IPS-18c (cell line): ENCODE measurements around the gene RNF166.

ENCODE experiments used
- H3K4me3 ChIP-seq: 2 replicates; pipeline ENCODE4 v1.7.0; 2013; ENCODE audit warnings: low read depth, mild to moderate bottlenecking, low read length, moderate library complexity; ENCODE audit not compliant: insufficient read depth
- H3K9me3 ChIP-seq: one replicate; pipeline ENCODE4 v1.6.1; 2013; ENCODE audit warnings: mild to moderate bottlenecking, low read length, moderate library complexity; ENCODE audit not compliant: control insufficient read depth, insufficient read depth

RNF166 gene

GRCh38 chr16:88716601-88717001, 10.4 kb upstream of the RNF166 start:
- no peak overlapping the region for H3K4me3 ChIP-seq
- no peaks in the 10 kb centered on the region for H3K9me3 ChIP-seq

DNA sequence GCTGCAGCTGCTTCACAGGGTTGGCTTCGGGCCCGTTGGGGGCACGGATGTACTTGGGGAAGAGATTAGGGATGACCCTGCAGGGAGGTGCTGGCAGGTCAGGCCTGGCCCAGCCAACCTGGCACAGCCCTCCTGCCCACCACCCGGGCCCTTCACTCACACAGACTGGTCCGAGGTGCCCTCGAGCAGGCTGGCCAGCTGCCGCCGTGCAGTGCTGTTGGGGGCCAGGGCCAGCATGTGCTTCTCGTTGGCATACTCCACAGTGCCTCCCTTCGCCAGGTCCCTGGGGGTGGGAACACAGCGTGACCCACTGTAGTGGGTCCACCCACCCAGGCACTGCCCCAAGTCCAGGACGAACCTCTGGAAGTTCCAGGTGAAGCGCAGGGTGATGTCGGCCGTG, 10.0 kb upstream of the RNF166 start:
- Histone ChIP-seq H3K4me3 (no peak overlapping the region), H3K9me3 (no peaks in the 10 kb centered on the region)

GRCh38 chr16:88715312-88716190, 9.3 kb upstream of the RNF166 start:
- H3K9me3 ChIP-seq, result no peaks in the 10 kb centered on the region
- H3K4me3 ChIP-seq, result no peak overlapping the region

GRCh38 chr16:88714420-88715302, 8.5 kb upstream of the RNF166 start:
- H3K9me3 ChIP-seq, result no peaks in the 10 kb centered on the region
- no peak overlapping the region for H3K4me3 ChIP-seq

DNA sequence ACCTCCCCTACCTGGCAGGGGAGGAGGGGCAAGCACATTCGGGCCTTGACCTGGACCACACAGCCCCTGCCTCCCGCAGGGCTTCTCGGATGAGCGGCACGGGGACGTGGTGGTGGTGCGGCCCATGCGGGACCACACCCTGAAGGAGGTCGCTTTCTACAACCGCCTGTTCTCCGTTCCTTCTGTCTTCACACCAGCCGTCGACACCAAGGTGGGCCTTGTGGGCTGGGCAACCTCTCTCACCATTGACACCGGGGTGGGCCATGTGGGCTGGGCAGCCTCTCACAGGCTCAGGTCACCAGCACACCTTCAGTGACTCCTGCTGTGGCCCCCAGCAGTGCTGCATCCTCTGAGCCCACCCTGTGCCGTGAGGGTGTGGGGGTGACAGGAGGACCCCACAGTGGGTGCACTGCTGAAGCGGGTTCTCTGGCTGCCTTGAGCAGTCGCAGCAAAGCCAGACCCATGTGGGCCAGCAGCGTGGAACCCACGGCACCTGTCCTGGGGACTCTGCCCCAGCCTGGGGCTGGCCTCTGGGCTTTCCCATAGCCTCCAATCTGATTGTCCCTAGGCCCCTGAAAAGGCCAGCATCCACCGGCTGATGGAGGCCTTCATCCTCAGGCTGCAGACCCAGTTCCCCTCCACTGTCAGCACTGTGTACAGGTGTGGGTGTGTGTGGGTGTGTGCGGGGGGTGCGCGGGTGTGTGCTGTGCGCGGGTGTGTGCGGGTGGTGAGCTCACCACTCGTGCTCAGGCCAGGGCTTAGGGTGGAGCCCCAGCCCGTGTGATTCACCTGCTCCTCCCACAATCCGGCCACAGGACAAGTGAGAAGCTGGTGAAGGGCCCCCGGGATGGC, 7.6 kb upstream of the RNF166 start:
- Histone ChIP-seq H3K4me3 (no peak overlapping the region), H3K9me3 (no peaks in the 10 kb centered on the region)

DNA sequence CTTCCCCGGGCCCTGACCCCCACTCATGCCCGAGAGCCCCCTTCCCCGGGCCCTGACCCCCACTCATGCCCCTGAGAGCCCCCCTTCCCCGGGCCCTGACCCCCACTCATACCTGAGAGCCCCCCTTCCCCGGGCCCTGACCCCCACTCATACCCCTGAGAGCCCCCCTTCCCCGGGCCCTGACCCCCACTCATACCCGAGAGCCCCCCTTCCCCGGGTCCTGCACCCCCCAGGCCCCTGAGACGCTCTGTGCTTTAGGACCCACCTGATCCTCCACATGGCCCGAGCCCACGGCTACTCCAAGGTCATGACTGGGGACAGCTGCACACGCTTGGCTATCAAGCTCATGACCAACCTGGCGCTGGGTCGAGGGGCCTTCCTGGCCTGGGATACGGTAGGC, 6.8 kb upstream of the RNF166 start:
- H3K4me3 ChIP-seq, result no peak overlapping the region

DNA sequence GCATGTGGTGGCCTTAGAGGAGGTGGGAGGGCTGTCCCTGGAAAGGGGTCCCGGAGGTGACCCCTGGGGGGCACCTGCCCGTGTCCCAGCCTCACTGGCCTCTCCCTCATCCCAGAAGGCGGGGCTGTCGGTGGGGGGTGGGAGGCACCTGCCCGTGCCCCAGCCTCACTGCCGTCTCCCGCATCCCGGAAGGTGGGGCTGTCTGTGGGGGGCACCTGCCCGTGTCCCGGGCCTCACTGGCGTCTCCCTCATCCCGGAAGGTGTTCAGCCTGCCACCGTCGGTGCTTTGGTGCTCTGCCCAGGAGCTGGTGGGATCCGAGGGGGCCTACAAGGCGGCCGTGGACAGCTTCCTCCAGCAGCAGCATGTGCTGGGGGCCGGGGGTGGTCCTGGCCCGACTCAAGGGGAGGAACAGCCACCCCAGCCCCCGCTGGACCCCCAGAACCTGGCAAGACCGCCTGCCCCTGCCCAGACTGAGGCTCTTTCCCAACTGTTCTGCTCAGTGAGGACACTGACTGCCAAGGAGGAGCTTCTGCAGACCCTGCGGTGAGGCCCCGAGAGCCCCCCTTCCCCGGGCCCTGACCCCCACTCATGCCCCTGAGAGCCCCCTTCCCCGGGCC, 6.3 kb upstream of the RNF166 start:
- H3K9me3 ChIP-seq, result no peaks in the 10 kb centered on the region
- H3K4me3 ChIP-seq, result no peak overlapping the region

More for the DNA sequence above, 6.8 kb upstream of the RNF166 start:
- H3K9me3 ChIP-seq, result no peaks in the 10 kb centered on the region

DNA sequence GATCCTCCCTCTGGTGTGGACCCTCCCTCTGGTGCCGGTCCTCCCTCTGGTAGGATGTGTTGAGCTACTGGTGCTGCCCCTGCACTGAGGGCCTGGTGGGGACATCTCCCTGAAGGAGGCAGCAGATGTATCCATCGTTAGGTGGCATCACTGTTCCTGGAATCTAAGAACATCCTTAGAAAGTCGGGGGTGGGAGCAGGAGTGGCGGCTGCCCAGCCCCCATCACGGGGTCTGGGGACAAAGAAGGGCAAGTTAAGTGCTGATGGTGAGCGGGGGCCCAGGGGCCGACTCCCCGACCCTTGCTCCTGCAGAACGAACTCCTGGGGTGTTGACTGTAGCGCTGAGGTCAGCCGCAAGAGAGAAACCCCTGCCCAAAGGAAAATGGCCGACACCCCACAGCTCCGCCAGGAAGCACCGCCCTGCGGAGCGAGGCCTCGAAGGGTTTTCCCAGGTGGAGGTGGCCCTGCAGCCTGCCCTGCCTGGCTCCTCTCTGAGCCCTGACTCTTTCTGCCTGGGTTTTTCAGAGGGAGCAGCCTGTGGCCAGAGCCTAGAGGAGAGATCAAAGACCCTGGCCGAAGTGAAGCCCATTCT, 5.6 kb upstream of the RNF166 start:
- H3K4me3 ChIP-seq, result no peak overlapping the region
- H3K9me3 ChIP-seq, result no peaks in the 10 kb centered on the region

- Histone ChIP-seq H3K9me3 (no peaks in the 10 kb centered on the region), H3K4me3 (no peak overlapping the region)
These were observed 4.3 kb upstream of the RNF166 start for GRCh38 chr16:88710556-88710955.

DNA sequence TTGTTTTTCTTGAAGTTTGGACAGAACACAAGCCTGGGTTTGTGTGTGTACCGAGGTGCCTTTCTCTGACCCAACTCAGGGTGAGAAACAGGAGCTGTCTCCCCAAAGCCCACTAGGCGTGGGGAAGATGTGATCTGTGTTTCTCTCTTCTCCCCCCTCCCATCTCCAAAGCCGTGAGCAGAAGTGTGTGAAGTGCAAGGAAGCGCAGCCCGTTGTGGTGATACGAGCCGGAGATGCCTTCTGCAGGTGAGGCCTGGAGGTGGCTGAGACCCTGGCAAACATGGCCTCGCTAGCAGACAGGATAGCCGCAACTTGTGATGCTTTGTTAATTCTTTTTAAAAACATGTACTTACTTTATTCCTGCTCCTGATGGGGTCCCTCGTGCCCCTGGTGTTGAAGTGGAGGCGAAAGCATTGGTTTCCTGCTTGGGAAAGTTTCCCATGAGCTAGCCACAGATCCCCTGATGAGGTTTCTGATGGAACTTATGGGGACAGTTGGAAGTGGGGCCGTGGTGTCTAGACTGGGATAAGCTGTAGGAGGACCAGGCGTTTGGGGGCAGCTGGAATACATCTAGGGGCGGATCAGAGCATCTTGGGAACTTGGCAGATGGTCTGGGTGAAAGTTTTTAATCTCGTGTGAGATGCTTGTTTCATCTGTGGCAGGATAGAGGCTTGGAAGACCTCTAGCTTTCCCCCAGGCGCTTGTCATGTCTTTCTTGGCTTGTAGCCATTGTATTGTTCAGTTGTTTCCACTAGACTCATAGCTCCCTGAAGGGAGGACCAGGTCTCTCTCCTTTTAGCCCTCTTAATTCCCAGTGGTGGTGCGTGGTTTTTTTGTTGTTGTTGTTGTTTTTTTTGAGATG, 988 bp upstream of the RNF166 start:
- H3K9me3 ChIP-seq, result no peaks in the 10 kb centered on the region
- H3K4me3 ChIP-seq, result peak overlapping the region; percentile 96

DNA sequence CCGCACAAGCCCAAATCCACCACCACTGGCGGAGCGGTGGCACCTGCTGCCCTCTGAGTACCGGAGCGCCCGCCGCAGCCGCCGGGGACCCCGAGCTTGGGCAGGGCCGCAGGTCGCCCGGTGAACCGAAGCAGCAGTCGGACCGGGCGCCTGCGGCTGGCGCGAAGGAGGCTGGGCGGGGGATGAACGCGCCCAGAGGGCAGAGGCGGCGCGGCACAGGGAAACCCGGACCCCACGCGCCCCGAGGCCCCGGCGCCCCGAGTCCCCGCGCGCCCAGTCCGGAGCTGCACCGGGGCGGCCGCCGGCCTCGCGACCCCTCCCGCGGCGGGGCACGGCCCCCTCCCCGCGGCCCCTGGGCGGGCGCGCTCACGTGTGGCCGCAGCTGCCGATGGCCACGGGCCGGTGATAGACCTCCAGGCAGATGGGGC, 393 bp downstream of the RNF166 start:
- Histone ChIP-seq H3K9me3 (no peaks in the 10 kb centered on the region), H3K4me3 (peak overlapping the region; percentile 96)

DNA sequence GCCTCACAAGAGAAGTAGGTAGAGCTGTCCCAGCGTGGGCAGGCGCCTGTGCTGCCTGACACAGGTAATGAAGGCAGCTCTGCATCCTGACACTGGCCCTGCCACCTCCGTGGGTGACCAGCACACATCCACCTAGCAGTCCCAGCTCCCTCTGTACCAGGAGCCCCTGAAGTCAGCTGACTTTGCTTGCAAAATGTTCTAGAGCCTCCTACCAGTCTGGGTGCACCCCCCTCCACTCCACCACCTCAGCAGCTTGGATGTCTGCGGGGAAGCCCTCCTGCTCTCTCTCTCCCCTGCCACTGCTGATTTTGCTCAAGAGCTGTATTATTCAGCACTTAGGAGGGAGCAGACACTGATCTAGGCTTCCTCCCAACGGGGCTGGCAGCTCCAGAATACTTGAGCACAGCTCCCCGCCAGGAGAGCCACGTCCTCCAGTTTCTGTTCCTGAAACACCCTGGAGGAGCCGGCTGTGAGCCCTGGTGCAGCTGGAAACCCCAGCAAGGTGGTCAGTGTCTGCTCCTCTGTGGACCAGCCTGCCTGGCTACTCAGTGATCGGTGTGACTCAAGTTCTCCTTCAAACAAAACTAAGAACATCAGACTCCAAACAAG, 1.0 kb downstream of the RNF166 start:
- Histone ChIP-seq H3K9me3 (no peaks in the 10 kb centered on the region), H3K4me3 (peak overlapping the region; percentile 96)

- Histone ChIP-seq H3K9me3 (no peaks in the 10 kb centered on the region), H3K4me3 (no peak overlapping the region)
These were observed 2.5 kb downstream of the RNF166 start for GRCh38 chr16:88703486-88704309.

DNA sequence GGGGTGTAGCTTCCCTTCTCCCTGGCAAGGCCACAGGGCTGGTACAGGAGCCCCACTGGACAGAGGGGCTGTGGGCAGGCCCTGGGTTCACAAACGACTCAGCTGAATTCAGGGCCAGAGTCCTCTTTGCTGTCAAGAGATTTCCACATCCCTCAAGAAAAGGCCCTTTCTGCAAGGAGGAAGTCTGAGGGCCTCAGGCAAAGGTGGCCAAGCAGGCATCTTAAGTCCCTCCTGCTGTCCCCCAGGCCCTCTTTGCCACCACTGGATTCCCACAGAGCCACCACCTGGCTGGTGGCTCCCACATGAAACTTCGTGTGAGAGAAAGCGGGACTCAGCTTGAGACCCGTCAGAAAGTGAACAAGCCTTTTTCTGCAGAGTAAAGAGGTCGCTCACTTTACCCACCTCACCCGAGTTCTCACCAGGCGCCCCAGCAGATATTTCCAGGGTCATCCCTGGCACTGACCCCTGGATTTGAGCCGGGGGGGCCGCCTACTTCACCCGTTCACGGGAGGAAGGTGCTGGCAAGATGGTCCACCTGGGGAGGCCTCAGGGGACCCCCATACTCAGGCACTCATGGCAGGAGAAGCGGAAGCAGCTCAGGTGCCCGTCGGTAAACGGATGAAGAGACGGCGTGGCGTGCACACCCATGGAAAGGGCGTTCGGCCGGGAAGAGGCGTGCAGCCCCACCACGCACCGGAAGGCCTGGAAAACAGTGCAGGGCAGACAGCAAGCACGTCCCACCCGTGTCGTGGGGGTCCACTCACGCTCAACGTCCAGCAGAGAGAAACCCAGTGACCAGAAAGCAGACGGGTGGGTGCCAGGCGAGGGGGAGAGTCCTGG, 3.6 kb downstream of the RNF166 start:
- Histone ChIP-seq H3K9me3 (no peaks in the 10 kb centered on the region), H3K4me3 (no peak overlapping the region)
